KG1 (cell line): ENCODE measurements around the gene TRIM68.

Experiments used
- DNase-seq: peaks from one replicate; lab custom pipeline; 2025; lab: John Stamatoyannopoulos, UW

The TRIM68 gene

DNA sequence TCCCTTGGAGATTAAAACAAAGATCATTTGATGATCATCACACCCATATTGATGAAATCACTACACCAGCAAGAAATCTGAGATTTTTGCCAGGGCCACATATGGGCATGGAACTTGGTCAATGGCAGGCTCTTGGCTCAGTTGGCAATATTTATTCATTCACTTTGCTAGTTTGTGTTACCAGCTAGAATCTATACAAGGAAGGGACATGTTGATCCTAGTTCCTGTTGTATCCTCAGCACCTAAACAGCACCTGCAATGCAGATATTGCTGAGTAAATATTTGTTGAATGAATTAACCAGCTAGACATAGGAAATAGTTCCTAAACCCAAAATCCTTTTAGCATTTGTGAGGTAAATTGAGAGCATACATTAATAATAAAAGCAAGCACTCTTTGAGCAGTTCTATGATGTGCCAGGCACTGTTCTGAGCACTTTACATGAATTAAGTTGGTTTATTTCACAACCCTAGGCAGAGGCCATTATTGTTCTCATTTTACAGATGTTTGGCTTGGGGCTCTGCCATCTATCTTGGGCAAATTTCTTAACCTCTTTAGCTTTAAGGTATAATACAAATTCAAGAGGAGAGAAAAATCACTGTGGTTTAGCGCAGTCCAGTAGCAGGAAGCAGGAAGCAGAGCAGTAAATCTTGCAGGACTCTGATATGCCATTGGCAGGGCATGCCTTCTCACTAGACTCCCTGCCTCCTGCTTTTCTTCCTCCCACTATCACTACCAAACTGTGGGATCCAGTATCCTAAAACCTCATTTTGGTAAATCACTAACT lies 1.6 kb downstream of the TRIM68 start:
- no peak for DNase-seq

DNA sequence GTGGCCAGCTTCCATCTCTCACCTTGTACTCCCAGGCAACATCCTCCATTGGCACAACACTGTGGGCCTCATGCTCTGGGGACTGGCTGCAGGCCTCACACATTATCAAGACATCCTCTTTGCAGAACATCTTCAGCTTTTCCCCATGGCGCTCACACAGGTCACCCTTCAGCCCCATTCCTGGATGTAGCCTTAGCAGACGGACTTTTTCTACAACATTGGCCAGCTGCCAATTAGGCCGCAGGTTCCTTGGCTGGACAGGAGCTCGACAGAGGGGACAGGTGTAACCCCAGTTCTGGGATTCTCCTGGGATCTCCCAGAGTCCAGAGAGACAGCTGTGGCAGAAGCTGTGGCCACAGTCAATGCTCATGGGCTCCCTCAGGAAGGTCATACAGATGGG lies 3.0 kb downstream of the TRIM68 start:
- no peak for DNase-seq

DNA sequence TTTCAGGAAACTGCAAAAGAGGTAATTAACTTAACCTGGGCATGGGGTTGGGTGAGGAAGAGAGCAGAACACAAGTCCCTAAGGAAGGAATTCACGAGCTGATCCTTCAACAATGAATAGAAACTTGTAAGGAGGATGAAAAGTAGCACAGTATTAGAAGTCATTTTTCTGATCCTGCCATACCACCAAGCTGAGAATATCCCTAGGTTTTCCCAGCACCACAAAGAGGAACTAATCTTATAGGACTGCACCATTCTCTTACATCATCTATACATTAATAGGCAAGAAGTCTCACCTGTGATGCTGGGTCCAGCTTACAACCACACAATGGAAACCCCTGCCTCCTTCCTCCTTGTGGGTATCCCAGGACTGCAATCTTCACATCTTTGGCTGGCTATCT lies 14.3 kb downstream of the TRIM68 start, which contains the start of gene OR52I1:
Gene OR52I1, plus strand, starts transcription at position 301 of the 400 bp plus-strand sequence. Its CDS starts 0 bp downstream, at position 301.
- DNase-seq, result no peak

DNA sequence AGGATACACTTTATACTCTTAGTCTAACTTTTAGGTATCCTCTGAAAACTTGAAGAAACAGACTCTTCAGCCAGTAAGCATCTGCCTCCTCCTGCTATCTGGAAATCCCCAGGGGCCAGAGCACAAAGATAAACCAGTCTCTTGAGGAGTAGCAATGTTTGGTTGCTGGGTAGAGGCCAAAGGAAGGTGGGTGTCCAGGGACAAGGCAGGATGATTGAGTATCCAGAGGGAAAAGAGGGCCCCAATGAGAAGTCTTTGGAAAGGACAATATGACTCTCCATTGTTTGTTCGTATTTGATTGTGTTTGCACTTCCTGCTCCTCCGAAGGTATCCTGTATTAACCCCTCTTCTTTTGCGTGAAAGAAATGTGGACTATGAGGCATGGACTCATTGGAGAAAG lies 19.0 kb downstream of the TRIM68 start:
- DNase-seq, result no peak

DNA sequence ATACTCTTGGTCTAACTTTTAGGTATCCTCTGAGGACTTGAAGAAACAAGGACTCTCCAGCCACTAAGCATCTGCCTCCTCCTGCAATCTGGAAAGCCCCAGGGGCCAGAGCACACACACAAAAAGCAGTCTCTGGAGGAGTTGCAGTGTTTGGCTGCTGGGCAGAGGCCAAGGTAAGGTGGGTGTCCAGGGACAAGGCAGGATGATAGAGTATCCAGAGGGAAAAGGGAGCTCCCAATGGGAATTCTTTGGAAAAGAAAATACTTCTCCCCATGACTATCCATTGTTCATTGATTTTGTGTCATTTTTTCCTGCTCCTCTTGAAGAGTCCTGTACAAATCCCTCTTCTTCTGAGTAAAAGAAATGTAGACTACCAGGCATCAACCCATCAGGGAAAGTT lies 26.6 kb downstream of the TRIM68 start, which contains the start of gene OR52I2:
Gene OR52I2, plus strand, starts transcription at position 301 of the 400 bp plus-strand sequence.
- DNase-seq, result no peak

DNA sequence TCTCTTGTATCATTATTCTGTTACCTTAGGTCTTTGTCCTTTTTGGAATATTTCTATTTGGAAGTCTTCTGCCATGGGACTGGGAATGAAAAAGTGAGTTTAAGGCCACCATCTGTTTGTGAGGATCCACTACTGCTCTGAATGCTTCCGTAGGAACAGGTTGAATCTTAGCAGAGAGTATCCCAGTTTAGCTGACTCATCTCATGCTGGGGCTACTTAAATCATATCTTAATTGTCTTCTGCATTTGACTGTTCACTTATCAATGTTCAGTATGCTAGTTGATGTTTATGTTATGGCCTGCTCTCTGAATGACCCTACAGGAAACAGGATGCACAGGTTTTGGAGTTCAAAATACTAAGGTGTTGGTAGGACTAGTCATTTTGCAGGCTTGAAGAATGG lies 27.9 kb downstream of the TRIM68 start:
- DNase-seq, result no peak

DNA sequence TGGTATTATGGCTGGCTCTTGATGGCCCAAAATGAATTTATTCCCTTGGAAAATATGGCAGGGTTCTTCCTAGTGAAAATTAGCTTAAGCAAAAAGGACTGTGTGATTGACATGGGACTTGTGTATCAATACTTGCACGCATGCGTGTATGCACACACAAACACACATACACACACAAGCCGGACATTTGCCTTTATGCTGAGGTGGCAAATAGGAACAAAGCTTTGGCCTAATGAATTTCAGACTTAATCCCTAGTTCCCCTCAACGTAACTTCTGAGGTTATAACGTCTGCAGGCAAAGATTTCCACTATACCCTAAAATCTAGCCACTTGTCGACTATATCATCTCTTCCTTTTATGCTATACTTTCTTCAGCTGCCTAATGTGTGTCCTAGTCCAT lies 29.4 kb downstream of the TRIM68 start:
- no peak for DNase-seq

DNA sequence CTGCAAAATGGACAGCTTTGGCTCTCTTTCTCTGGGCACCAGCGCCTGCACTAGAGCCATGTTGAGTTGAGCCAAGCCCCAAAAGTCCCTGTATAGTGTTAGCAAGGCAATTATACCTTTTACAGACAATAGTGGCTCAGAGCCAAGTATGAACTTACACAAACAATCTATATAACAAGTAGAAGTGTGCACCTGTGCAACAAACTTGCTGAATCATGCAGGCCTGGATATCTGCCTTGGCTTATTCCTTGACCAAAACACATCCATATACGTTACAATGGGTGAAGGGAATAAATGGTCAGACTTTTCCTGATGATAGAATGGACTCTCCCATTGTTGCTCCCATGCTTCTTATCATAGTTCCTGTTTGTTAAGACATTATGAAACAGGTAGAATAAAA lies 30.3 kb downstream of the TRIM68 start:
- no peak for DNase-seq

DNA sequence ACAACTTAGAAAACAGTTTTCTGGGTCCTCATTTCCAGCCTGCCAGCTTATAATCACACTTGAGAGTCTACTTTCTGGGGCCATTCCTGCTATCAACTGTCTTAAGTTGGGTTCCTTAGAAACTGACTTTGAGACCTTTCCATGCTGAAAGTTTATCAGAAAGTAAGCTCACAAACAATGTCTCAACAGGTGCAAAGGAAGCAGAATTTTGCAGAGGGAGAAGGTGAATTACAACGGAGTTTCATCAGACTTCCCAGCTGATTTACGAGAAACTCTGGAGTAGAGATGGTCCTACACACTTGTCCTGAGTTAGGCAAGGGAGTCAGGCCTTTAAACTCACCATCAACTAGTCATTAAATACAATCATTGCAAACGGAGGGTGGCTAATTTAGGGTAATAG lies 31.2 kb downstream of the TRIM68 start:
- DNase-seq, result no peak

DNA sequence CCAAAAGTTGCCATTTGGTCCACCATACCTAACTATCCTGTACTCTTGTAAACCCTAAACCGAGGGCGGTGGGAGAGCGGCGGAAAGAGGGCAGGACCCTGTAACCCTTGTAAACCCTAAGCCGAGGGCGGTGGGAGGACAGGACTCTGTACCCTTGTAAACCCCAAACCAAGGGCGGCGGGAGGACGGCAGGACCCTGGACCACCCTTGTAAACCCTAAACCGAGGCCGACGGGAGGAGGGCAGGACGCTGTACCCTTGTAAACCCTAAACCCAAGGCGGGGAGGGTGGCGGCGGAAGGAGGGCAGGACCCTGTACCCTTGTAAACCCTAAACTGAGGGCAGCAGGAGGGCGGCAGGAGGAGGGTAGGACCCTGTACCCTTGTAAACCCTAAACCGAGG lies 39.0 kb downstream of the TRIM68 start:
- DNase-seq, result no peak

DNA sequence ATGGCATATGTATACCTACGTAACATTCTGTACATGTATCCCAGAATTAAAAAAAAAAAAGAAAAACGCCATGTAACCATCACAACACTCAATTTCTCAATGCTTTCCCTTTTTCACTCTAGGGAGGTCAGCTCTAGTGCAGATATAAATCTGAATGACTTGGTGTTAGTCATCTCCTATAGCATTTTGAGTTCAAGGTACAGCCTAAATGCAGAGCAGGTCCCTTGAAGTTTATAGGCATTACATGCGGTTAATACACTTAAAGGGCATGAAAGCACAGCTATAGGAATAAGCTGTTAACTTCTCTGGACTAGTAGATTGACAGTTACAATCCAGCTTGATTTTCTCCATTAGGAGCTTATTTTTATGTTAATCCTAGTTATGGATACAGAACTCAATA lies 42.7 kb downstream of the TRIM68 start:
- no peak for DNase-seq

DNA sequence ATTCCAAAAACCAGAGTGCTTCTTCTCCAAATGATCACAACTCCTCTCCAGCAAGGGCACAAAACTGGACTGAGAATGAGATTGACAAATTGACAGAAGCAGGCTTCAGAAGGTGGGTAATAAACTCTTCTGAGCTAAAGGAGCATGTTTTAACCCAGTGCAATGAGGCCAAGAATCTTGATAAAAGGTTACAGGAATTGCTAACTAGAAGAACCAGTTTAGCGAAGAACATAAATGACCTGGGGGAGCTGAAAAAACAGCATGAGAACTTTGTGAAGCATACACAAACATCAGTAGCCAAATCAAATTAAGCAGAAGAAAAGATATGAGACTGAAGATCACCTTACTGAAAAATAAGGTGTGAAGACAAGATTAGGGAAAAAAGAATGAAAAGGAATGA lies 47.6 kb downstream of the TRIM68 start:
- DNase-seq, result no peak

DNA sequence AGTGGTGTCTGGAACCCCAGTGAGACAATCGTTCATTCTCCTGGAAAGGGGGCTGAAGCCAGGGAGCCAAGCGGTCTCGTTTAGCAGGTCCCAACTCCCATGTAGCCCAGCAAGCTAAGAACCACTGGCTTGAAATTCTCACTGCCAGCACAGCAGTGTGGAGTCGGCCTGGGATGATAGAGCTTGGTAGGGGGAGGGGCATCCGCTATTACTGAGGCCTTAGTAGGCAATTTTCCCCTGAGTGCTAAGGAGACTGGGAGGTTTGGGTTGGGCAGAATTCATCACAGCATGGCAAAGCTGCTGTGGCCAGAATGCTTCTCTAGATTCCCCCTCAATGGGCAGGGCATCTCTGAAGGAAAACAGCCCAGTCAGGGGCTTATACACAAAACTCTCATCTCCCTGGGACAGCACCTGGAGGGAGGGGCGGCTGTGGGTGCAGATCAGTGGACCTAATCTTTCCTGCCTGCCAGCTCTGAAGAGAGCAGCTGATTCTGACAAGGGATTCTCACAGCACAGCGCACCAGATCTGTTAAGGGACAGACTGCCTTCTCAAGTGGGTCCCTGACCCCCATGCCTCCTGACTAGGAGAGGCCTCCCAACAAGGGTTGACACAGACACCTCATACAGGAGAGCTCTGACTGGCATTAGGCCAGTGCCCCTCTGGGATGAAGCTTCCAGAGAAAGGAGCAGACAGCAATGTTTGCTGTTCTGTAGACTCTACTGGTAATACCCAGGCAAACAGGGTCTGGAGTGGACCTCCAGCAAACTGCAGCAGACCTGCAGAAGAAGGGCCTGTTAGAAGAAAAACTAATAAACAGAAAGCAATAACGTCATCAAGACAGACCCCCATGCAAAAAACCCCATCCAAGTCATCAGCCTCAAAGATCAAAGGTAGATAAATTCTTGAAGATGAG lies 48.2 kb downstream of the TRIM68 start:
- DNase-seq, result no peak

DNA sequence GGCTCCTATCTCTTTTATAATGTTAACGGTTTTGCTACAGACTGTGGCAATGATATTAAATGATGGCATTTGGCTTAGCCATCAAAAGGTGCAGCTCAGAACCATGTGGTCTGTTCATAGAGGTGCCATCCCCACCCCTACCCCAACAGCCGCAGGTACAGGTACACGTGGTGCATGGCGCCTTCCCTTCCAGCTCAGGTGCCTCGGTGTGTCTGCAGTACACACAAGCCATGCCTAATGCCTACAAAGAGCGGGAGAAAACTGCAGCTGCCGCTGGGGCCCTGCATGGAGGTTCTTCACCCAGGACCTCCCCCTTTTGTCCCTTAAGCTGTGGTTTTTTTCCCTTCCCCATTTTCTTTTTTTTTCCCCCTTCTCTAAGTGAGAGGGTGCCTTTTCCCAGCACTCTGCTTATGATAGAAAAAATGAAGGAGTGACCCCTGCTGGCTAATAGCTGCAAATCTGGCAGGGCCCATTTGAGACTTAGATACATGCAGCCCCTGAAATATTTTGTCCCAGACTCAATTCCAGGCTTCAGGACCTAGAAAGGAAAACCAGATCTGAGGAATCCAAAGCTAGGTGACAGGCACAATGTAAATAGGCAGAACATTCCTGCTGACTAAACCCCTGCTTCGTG lies 56.6 kb downstream of the TRIM68 start:
- DNase-seq, result no peak
